ENCODE data around the gene TBX1.

TBX1 gene

DNA sequence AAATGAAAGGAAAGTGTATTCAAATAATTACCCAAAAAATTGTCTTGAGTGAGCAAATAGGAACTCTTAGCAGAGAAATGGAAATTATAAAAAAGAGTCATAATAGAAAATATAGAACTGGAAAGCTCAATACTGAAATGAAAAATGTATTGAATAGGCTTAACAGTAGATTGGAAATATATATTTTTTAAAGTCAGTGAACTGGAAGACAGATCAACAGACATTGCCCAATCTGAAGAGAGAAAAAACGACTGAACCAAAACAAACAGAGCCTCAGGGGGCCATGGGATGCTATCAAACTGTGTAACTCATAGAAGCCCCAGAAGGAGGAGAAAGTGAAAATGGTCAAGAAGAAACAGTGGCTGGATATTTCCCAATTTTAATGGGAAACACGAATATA, 32.6 kb downstream of the TBX1 start:
- H3K9ac ChIP-seq (ENCODE audit: low read length), result no peak overlapping the region
- no peaks in the 10 kb centered on the region for H3K36me3 ChIP-seq (ENCODE audit: low read length)
- no peak overlapping the region for H3K4me3 ChIP-seq (ENCODE audit: insufficient read depth, low read length, poor library complexity, severe bottlenecking)
- no peak overlapping the region for H3K4me2 ChIP-seq (ENCODE audit: low read depth, low read length, poor library complexity, severe bottlenecking)
- no peak overlapping the region for H2AFZ ChIP-seq (ENCODE audit: low read depth, low read length, severe bottlenecking)
- no peaks in the 10 kb centered on the region for H3F3A ChIP-seq (ENCODE audit: insufficient read depth)
- H3K9me2 ChIP-seq (replicated peaks; ENCODE audit: insufficient read depth, low read length), result no peaks in the 10 kb centered on the region
- TF ChIP-seq, protein P1, sequence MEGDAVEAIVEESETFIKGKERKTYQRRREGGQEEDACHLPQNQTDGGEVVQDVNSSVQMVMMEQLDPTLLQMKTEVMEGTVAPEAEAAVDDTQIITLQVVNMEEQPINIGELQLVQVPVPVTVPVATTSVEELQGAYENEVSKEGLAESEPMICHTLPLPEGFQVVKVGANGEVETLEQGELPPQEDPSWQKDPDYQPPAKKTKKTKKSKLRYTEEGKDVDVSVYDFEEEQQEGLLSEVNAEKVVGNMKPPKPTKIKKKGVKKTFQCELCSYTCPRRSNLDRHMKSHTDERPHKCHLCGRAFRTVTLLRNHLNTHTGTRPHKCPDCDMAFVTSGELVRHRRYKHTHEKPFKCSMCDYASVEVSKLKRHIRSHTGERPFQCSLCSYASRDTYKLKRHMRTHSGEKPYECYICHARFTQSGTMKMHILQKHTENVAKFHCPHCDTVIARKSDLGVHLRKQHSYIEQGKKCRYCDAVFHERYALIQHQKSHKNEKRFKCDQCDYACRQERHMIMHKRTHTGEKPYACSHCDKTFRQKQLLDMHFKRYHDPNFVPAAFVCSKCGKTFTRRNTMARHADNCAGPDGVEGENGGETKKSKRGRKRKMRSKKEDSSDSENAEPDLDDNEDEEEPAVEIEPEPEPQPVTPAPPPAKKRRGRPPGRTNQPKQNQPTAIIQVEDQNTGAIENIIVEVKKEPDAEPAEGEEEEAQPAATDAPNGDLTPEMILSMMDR (IDR thresholded peaks at IDR 0.05; ENCODE audit: insufficient read depth, low read length, poor library complexity, severe bottlenecking), result no peak
- TF ChIP-seq EZH2phosphoT487 (conservative IDR thresholded peaks at IDR 0.05; ENCODE audit: low read length), result no peak
- H4K20me1 ChIP-seq (ENCODE audit: low read depth, low read length), result no peaks in the 10 kb centered on the region
- H3K27ac ChIP-seq (ENCODE audit: low read depth, low read length), result no peak overlapping the region
- H3K79me2 ChIP-seq (ENCODE audit: insufficient read depth, low read length), result no peaks in the 10 kb centered on the region
- no peaks in the 10 kb centered on the region for H3K27me3 ChIP-seq (ENCODE audit: low read length)
- H3K9me3 ChIP-seq (ENCODE audit: insufficient read depth, low read length), result no peaks in the 10 kb centered on the region

DNA sequence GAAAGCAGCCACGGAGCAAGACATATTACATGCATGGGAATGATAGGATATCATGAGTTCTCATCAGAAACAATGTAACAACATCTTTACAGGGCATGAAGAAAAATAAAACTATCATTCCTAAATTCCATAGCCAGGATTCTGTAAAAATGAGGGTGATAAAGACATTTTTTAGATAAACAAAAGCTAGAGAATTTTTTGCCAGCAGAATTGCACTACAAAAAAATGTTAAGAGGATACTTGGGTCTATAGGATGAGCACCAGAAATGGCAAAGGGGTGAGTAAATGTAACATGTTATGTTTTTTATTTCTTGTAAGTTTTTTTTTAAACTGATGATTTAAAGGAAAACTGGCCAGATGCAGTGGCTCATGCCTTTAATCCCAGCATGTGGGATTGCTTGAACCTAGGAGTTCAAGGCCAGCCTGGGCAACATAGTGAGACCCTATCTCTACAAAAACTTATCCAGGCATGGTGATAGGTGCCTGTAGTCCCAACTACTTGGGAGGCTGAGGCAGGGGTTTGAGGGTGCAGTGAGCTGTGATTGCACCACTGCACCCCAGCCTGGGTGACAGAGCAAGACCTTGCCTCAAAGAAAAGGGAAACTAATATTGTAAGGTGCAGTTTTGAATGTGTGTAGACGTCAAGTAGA, 33.2 kb downstream of the TBX1 start:
- Histone ChIP-seq H3K9ac (ENCODE audit: low read length) (no peak overlapping the region), H3F3A (ENCODE audit: insufficient read depth) (no peaks in the 10 kb centered on the region), H3K27me3 (ENCODE audit: low read length) (no peaks in the 10 kb centered on the region), H3K27ac (ENCODE audit: low read depth, low read length) (no peak overlapping the region), H3K9me3 (ENCODE audit: insufficient read depth, low read length) (no peaks in the 10 kb centered on the region), H3K79me2 (ENCODE audit: insufficient read depth, low read length) (no peaks in the 10 kb centered on the region), H4K20me1 (ENCODE audit: low read depth, low read length) (no peaks in the 10 kb centered on the region), H3K36me3 (ENCODE audit: low read length) (no peaks in the 10 kb centered on the region), H3K9me2 (replicated peaks; ENCODE audit: insufficient read depth, low read length) (no peaks in the 10 kb centered on the region), H2AFZ (ENCODE audit: low read depth, low read length, severe bottlenecking) (no peak overlapping the region), H3K4me2 (ENCODE audit: low read depth, low read length, poor library complexity, severe bottlenecking) (no peak overlapping the region), H3K4me3 (ENCODE audit: insufficient read depth, low read length, poor library complexity, severe bottlenecking) (no peak overlapping the region)
- no peak for TF ChIP-seq EZH2phosphoT487 (conservative IDR thresholded peaks at IDR 0.05; ENCODE audit: low read length)

DNA sequence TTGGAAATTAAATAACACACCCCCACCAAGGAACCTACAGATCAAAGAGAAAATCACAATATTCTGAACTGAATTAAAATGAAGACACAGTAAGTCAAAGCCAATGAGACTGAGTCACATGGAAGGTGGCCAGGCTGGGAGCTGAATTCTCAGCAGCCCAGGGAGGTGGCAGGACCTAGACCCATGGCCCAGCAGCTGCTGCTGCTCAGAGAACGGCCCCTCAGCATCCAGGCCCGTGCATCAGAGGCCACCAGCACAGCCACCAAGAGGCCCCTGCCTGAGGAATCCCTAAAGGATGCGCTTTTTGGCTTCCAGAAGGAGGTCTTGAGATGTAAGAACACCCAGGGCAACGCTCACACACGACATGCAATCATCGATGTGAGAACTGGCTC, 35.0 kb downstream of the TBX1 start:
- Histone ChIP-seq H3K4me3 (ENCODE audit: insufficient read depth, low read length, poor library complexity, severe bottlenecking) (no peak overlapping the region), H2AFZ (ENCODE audit: low read depth, low read length, severe bottlenecking) (no peak overlapping the region), H3K9ac (ENCODE audit: low read length) (no peak overlapping the region), H3K9me2 (replicated peaks; ENCODE audit: insufficient read depth, low read length) (no peaks in the 10 kb centered on the region), H3F3A (ENCODE audit: insufficient read depth) (no peaks in the 10 kb centered on the region), H3K79me2 (ENCODE audit: insufficient read depth, low read length) (no peaks in the 10 kb centered on the region), H3K27me3 (ENCODE audit: low read length) (no peaks in the 10 kb centered on the region), H3K27ac (ENCODE audit: low read depth, low read length) (no peak overlapping the region), H4K20me1 (ENCODE audit: low read depth, low read length) (no peaks in the 10 kb centered on the region), H3K9me3 (ENCODE audit: insufficient read depth, low read length) (no peaks in the 10 kb centered on the region), H3K36me3 (ENCODE audit: low read length) (no peaks in the 10 kb centered on the region), H3K4me2 (ENCODE audit: low read depth, low read length, poor library complexity, severe bottlenecking) (no peak overlapping the region)
- TF ChIP-seq, protein P1 (IDR thresholded peaks at IDR 0.05; ENCODE audit: insufficient read depth, low read length, poor library complexity, severe bottlenecking), result no peak
- TF ChIP-seq EZH2phosphoT487 (conservative IDR thresholded peaks at IDR 0.05; ENCODE audit: low read length), result no peak

DNA sequence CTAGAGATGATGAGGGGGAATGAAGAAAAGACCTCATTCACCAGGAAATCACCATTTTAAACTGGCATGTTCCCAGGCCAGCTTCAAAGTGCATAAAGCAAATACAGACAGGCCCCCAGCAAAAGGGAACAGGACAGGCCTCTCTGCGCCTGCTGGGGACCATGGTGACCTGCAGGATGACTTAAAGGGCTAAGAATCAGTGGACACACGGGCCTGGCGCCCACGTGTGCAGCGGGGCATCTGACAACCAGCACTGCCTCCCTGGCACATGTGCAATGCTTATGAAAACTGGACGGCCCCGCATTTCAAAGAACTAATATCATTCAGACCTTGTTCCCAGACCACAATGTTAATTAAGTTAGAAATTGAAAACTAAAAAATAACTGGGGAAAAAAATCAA, 35.6 kb downstream of the TBX1 start:
- Histone ChIP-seq H4K20me1 (ENCODE audit: low read depth, low read length) (no peaks in the 10 kb centered on the region), H3K9me2 (replicated peaks; ENCODE audit: insufficient read depth, low read length) (no peaks in the 10 kb centered on the region), H3K79me2 (ENCODE audit: insufficient read depth, low read length) (no peaks in the 10 kb centered on the region), H3F3A (ENCODE audit: insufficient read depth) (no peaks in the 10 kb centered on the region), H3K4me2 (ENCODE audit: low read depth, low read length, poor library complexity, severe bottlenecking) (no peak overlapping the region), H3K27ac (ENCODE audit: low read depth, low read length) (no peak overlapping the region), H3K4me3 (ENCODE audit: insufficient read depth, low read length, poor library complexity, severe bottlenecking) (no peak overlapping the region), H3K9ac (ENCODE audit: low read length) (no peak overlapping the region), H2AFZ (ENCODE audit: low read depth, low read length, severe bottlenecking) (no peak overlapping the region), H3K9me3 (ENCODE audit: insufficient read depth, low read length) (no peaks in the 10 kb centered on the region), H3K27me3 (ENCODE audit: low read length) (no peaks in the 10 kb centered on the region), H3K36me3 (ENCODE audit: low read length) (no peaks in the 10 kb centered on the region)
- TF ChIP-seq EZH2phosphoT487 (conservative IDR thresholded peaks at IDR 0.05; ENCODE audit: low read length), result no peak
- TF ChIP-seq, protein P1 (IDR thresholded peaks at IDR 0.05; ENCODE audit: insufficient read depth, low read length, poor library complexity, severe bottlenecking), result no peak
